Gastroesophageal sphincter (tissue), 4 donors: ENCODE results near the gene MICALL1. TPM values are rescaled to one million over a fixed set of nuclear protein-coding genes. Genes with fewer than 3 reads are reported as not detected.

Source experiments
- ATAC-seq: fragments of 150-250 bp; one replicate; pipeline ENCODE4 v1.9.1; 2016; ENCODE audit warnings: mild to moderate bottlenecking, moderate library complexity
- H3K27ac ChIP-seq, 4 donors: fragments of 200-600 bp; sonication (generic) in 3 of 4; 1 replicate in 3 of 4; 2 replicates in 1 of 4; pipeline ENCODE4 v1.5.1; 2016 to 2019
- H3K27me3 ChIP-seq: fragments of 200-600 bp; sonication (generic); one replicate; pipeline ENCODE4 v1.5.1; 2019
- H3K36me3 ChIP-seq, 2 donors: fragments of 200-600 bp; sonication (generic); one replicate each; pipeline ENCODE4 v1.5.1; 2019; ENCODE audit warnings: control low read depth in 1 of 2
- H3K4me1 ChIP-seq, 3 donors: fragments of 200-600 bp; sonication (generic); 1 replicate in 2 of 3; 2 replicates in 1 of 3; pipeline ENCODE4 v1.5.1; 2016 to 2019; ENCODE audit warnings: control low read depth in 2 of 3
- H3K4me3 ChIP-seq, 2 donors: fragments of 200-600 bp; sonication (generic); one replicate each; pipeline ENCODE4 v1.5.1; 2019; ENCODE audit warnings: mild to moderate bottlenecking in 1 of 2, moderate library complexity in 1 of 2
- H3K9me3 ChIP-seq, 3 donors: fragments of 200-600 bp; sonication (generic); one replicate each; pipeline ENCODE4 v1.5.1; 2017 to 2019; ENCODE audit warnings: control low read depth in 2 of 3
- CTCF ChIP-seq, 4 experiments: fragments of 200-600 bp in 2 of 4; fragments of 450-650 bp in 2 of 4; sonication (generic) in 1 of 4; IDR thresholded peaks; one replicate each; pipeline ENCODE4 v1.5.1; 2017 to 2019; ENCODE audit warnings: antibody characterized with exemption in 4 of 4, mild to moderate bottlenecking in 2 of 4, moderate library complexity in 2 of 4
- EP300 ChIP-seq: sonication (generic); formaldehyde crosslinking; IDR thresholded peaks from one replicate; pipeline ENCODE4 v1.6.1; 2017; ENCODE audit warnings: antibody characterized with exemption, mild to moderate bottlenecking
- POLR2A ChIP-seq, 2 donors: fragments of 450-650 bp; IDR thresholded peaks; one replicate each; pipeline ENCODE4 v1.6.1; 2017; ENCODE audit warnings: antibody characterized with exemption in 2 of 2, mild to moderate bottlenecking in 2 of 2, moderate library complexity in 1 of 2
- POLR2AphosphoS5 ChIP-seq: sonication (generic); formaldehyde crosslinking; IDR thresholded peaks from one replicate; pipeline ENCODE4 v1.6.1; 2017; ENCODE audit warnings: antibody characterized with exemption
- WGBS, 2 donors: methylation state at CpG; one replicate each; pipeline ENCODE4 v1.1.5; 2018; ENCODE audit warnings: low coverage in 1 of 2; 5-methylcytosine and 5-hydroxymethylcytosine counted together
- total RNA-seq, 4 donors: library from RNA; depleted of rRNA; stranded (reverse); fragments of >200 nt; gene quantifications; one replicate each; pipeline ENCODE4 v1.1.0, GENCODE V29; 2016

MICALL1 gene
- total RNA-seq, 4 donors from 2014 or later = 46.9 to 132 (median 48.1) TPM

GRCh38 chr22:37870273-37870672, 35.8 kb upstream of the MICALL1 start:
- WGBS, 2 donors = 64 to 71% methylated on average over 2 to 7 of the region's 7 CpGs
- no peaks in the 10 kb centered on the region for H3K4me1 ChIP-seq
- H3K4me3 ChIP-seq = no peak overlapping the region
- no peaks in the 10 kb centered on the region for H3K27me3 ChIP-seq
- TF ChIP-seq POLR2A (IDR thresholded peaks at IDR 0.05) (no peak), CTCF (IDR thresholded peaks at IDR 0.05) (no peak), POLR2AphosphoS5 (no peak), EP300 (no peak)
- H3K27ac ChIP-seq = no peak overlapping the region
- H3K9me3 ChIP-seq = no peaks in the 10 kb centered on the region
- no peak for ATAC-seq
- peaks cover 0 to 100% of the 10 kb centered on the region in 2 donors for H3K36me3 ChIP-seq

- H3K27ac ChIP-seq = peak overlapping the region in 3 of 4 donors; percentile 17 to 27 (median 19)
- WGBS, 2 donors = 48 to 59% methylated on average over 5 of the region's 6 CpGs
- H3K4me1 ChIP-seq = peaks cover 0 to 42% (median 0%) of the 10 kb centered on the region in 3 donors
Observed at GRCh38 chr22:37880668-37881440, 25.2 kb upstream of the MICALL1 start.

GRCh38 chr22:37884420-37884819, 21.7 kb upstream of the MICALL1 start:
- peak overlapping the region in 3 of 4 donors; percentile 8 to 79 (median 76) for H3K27ac ChIP-seq
- TF ChIP-seq EP300 = no peak
- TF ChIP-seq CTCF (IDR thresholded peaks at IDR 0.05) = no peak
- TF ChIP-seq POLR2A (IDR thresholded peaks at IDR 0.05) = no peak
- TF ChIP-seq POLR2AphosphoS5 = no peak
- H3K4me3 ChIP-seq = no peak overlapping the region
- no peaks in the 10 kb centered on the region for H3K27me3 ChIP-seq
- 22 to 33% methylated on average over 6 of the region's 6 CpGs for WGBS, 2 donors
- peaks cover 0 to 77% of the 10 kb centered on the region in 2 donors for H3K36me3 ChIP-seq
- no peaks in the 10 kb centered on the region for H3K9me3 ChIP-seq
- ATAC-seq = no peak
- H3K4me1 ChIP-seq = peaks cover 0 to 63% (median 9%) of the 10 kb centered on the region in 3 donors

More at GRCh38 chr22:37880668-37881440, 25.2 kb upstream of the MICALL1 start:
- Histone ChIP-seq H3K36me3 (peaks cover 3 to 80% of the 10 kb centered on the region in 2 donors), H3K4me3 (no peak overlapping the region), H3K9me3 (no peaks in the 10 kb centered on the region), H3K27me3 (no peaks in the 10 kb centered on the region)
- TF ChIP-seq CTCF (IDR thresholded peaks at IDR 0.05) (no peak), POLR2AphosphoS5 (no peak)
- ATAC-seq = no peak

GRCh38 chr22:37887584-37888378, 18.3 kb upstream of the MICALL1 start:
- peaks cover 0 to 78% (median 14%) of the 10 kb centered on the region in 3 donors for H3K4me1 ChIP-seq
- TF ChIP-seq CTCF (IDR thresholded peaks at IDR 0.05) (peak in 3 of 4 experiments; percentile 54 to 84 (median 61)), EP300 (no peak), POLR2AphosphoS5 (no peak), POLR2A (IDR thresholded peaks at IDR 0.05) (no peak)
- 10 to 28% methylated on average over 2 to 5 of the region's 6 CpGs for WGBS, 2 donors
- peaks cover 0 to 60% of the 10 kb centered on the region in 2 donors for H3K36me3 ChIP-seq
- peak overlapping the region; percentile 62 to 79 (median 76) for H3K27ac ChIP-seq
- peak; percentile 93 for ATAC-seq
- no peak overlapping the region for H3K4me3 ChIP-seq
- no peaks in the 10 kb centered on the region for H3K9me3 ChIP-seq
- no peaks in the 10 kb centered on the region for H3K27me3 ChIP-seq
